Transverse colon (tissue), 4 donors: ENCODE data around the gene GLP1R. TPM values are rescaled to one million over a fixed set of nuclear protein-coding genes. Genes with fewer than 3 reads are reported as not detected.

Experiments
- DNase-seq: peaks from one replicate; pipeline ENCODE4 v3.0.0-alpha.2; 2019
- H3K27ac ChIP-seq, 4 donors: fragments of 200-600 bp; sonication (generic); 2 replicates each; pipeline ENCODE4 v1.5.1; 2016 to 2018; ENCODE audit warnings: inconsistent platforms in 4 of 4
- H3K27me3 ChIP-seq: fragments of 200-600 bp; sonication (generic); 2 replicates; pipeline ENCODE4 v1.5.1; 2017; ENCODE audit warnings: inconsistent platforms
- H3K36me3 ChIP-seq, 4 donors: fragments of 200-600 bp; sonication (generic); 2 replicates each; pipeline ENCODE4 v1.5.1; 2017 to 2019; ENCODE audit warnings: inconsistent platforms in 4 of 4
- H3K4me1 ChIP-seq, 4 donors: fragments of 200-600 bp; sonication (generic); 2 replicates each; pipeline ENCODE4 v1.5.1; 2017 to 2020; ENCODE audit warnings: inconsistent platforms in 4 of 4
- H3K4me3 ChIP-seq, 4 donors: fragments of 200-600 bp; sonication (generic); 1 replicate in 1 of 4; 2 replicates in 3 of 4; pipeline versions ENCODE4 v1.5.1 to v1.6.1; 2017 to 2019; ENCODE audit warnings: inconsistent platforms in 4 of 4
- H3K9me3 ChIP-seq, 2 donors: fragments of 200-600 bp; sonication (generic); 2 replicates each; pipeline ENCODE4 v1.5.1; 2017 to 2019; ENCODE audit warnings: inconsistent platforms in 2 of 2
- EP300 ChIP-seq: sonication (generic); formaldehyde crosslinking; IDR thresholded peaks from one replicate; pipeline ENCODE4 v1.6.1; 2017; ENCODE audit warnings: antibody characterized with exemption, low read depth
- POLR2A ChIP-seq: fragments of 450-650 bp; IDR thresholded peaks from one replicate; pipeline ENCODE4 v1.6.1; 2016; ENCODE audit warnings: antibody characterized with exemption, mild to moderate bottlenecking, moderate library complexity
- POLR2AphosphoS5 ChIP-seq, 3 donors: sonication (generic); formaldehyde crosslinking; IDR thresholded peaks; one replicate each; pipeline ENCODE4 v1.6.1; 2016; ENCODE audit warnings: antibody characterized with exemption in 3 of 3
- WGBS, 2 donors: methylation state at CpG; one replicate each; pipeline ENCODE4 v1.1.5; 2018; ENCODE audit warnings: low coverage in 1 of 2; 5-methylcytosine and 5-hydroxymethylcytosine counted together
- in situ Hi-C, 4 donors: fragments of 200-750 bp; cut with MboI; loops; one replicate each; pipeline versions ENCODE4 v1.15.0 to v1.15.1; 2017; ENCODE audit warnings: low sequenced_read_pairs in 3 of 4, low pct_ligation_motif_present in 1 of 4, low pct_unique_long_range_greater_than_20kb in 1 of 4
- intact Hi-C: fragments of 100-400 bp; cut with DNase I; formaldehyde crosslinking; loops from one replicate; pipeline ENCODE4 v1.15.1; 2023; ENCODE audit warnings: low total_unique reads
- total RNA-seq, 4 donors: library from RNA; depleted of rRNA; stranded (reverse); fragments of >200 nt; gene quantifications; one replicate each; pipeline ENCODE4 v1.1.0, GENCODE V29; 2016
- TF ChIP-seq, protein P1 (sequence below), 5 experiments: fragments of 200-600 bp in 3 of 5; fragments of 450-650 bp in 2 of 5; sonication (generic) in 3 of 5; IDR thresholded peaks; 1 replicate in 2 of 5; 2 replicates in 3 of 5; pipeline ENCODE4 v1.5.1; 2016 to 2017; ENCODE audit warnings: antibody characterized with exemption in 5 of 5, inconsistent platforms in 3 of 5, mild to moderate bottlenecking in 2 of 5, moderate library complexity in 1 of 5

Gene GLP1R
- total RNA-seq, 4 donors from 2014 or later: not detected

DNA sequence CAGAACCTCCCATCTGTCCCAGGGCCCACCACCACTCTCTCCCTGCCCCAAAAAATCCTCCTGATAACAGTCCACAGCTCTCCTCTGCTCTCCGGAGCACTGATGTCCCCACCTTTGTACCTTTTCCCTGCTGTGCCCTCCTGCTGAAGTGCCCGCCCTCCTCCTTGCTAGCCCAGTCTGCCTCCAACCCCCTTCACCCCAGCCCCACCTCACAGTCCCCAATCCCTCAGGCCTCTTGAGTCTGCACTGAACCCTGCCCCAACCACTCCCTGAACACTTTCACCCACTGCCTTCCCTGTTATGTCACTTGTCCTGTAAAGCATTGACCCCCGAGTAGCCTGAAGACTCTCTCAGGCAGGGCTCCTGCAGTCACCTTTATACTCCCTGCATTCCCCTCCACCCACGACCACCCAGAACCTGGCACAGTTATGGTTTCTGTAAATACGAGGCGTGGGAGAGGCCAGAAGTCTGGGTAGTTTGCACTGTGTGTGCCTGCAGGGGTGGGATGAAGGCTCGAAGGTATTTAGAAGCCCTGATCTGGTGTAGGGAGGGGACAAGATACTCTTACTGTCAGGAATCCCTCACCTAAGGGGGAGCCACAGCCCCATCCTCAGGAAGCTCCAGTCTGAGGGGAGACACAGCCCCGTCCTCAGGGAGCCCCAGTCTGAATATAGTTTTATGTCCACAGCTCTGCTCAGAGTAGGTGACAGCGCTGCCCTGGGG is 5.4 kb downstream of the GLP1R start:
- 20 to 55% methylated on average over 2 to 9 of the region's 9 CpGs for WGBS, 2 donors
- in situ Hi-C loops: no loop called here
- H3K27ac ChIP-seq: no peak overlapping the region

DNA sequence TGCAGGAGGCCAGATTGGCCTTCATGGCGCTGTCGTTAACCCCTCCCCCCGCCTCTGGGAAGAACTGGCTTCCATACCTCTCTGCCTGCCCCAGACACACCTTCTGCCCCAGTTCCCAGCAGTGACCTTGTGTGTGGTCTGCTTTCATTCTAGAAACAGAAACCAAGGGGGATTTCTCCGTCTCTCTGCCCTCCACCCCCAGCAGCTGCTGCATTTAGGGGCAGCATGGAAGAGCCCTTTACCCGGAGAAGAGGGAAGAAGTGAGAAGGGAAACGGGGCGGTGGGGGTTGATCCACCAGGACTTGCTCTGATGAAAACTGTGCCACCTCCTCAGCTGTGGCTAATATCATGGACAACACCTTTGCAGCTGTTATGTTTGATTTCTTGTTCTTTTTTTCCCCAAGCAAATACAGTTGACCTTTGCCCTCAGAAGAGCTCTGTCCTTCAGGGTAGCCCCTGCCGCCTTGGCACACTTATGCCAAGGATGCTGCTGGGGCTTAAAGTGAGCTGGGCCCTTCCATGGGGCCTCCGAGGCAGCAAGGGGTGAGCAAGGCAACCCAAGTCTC is 6.1 kb downstream of the GLP1R start:
- H3K36me3 ChIP-seq: no peaks in the 10 kb centered on the region
- H3K27ac ChIP-seq: no peak overlapping the region
- H3K27me3 ChIP-seq: peaks cover 16% of the 10 kb centered on the region
- WGBS, 2 donors: 63 to 100% methylated on average over 1 to 9 of the region's 9 CpGs
- peak; percentile 14 for DNase-seq
- in situ Hi-C loops: no loop called here
- intact Hi-C loops: no loop called here
- TF ChIP-seq, protein P1, sequence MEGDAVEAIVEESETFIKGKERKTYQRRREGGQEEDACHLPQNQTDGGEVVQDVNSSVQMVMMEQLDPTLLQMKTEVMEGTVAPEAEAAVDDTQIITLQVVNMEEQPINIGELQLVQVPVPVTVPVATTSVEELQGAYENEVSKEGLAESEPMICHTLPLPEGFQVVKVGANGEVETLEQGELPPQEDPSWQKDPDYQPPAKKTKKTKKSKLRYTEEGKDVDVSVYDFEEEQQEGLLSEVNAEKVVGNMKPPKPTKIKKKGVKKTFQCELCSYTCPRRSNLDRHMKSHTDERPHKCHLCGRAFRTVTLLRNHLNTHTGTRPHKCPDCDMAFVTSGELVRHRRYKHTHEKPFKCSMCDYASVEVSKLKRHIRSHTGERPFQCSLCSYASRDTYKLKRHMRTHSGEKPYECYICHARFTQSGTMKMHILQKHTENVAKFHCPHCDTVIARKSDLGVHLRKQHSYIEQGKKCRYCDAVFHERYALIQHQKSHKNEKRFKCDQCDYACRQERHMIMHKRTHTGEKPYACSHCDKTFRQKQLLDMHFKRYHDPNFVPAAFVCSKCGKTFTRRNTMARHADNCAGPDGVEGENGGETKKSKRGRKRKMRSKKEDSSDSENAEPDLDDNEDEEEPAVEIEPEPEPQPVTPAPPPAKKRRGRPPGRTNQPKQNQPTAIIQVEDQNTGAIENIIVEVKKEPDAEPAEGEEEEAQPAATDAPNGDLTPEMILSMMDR (IDR thresholded peaks at IDR 0.05): no peak
- no peak for TF ChIP-seq POLR2AphosphoS5 (IDR thresholded peaks at IDR 0.05)
- no peak for TF ChIP-seq POLR2A
- TF ChIP-seq EP300: no peak
- no peaks in the 10 kb centered on the region for H3K9me3 ChIP-seq
- peaks cover 0 to 13% (median 5%) of the 10 kb centered on the region in 4 donors for H3K4me1 ChIP-seq
- H3K4me3 ChIP-seq: no peak overlapping the region

More for the DNA sequence above, 5.4 kb downstream of the GLP1R start:
- peaks cover 23% of the 10 kb centered on the region for H3K27me3 ChIP-seq
- H3K9me3 ChIP-seq: no peaks in the 10 kb centered on the region
- peaks cover 0 to 13% (median 6%) of the 10 kb centered on the region in 4 donors for H3K4me1 ChIP-seq
- no peak for TF ChIP-seq POLR2AphosphoS5 (IDR thresholded peaks at IDR 0.05)
- TF ChIP-seq, protein P1 (IDR thresholded peaks at IDR 0.05): no peak
- no peak for TF ChIP-seq EP300
- no peak for TF ChIP-seq POLR2A
- no peak overlapping the region for H3K4me3 ChIP-seq
- intact Hi-C loops: no loop called here
- DNase-seq: peak; percentile 50
- H3K36me3 ChIP-seq: no peaks in the 10 kb centered on the region

DNA sequence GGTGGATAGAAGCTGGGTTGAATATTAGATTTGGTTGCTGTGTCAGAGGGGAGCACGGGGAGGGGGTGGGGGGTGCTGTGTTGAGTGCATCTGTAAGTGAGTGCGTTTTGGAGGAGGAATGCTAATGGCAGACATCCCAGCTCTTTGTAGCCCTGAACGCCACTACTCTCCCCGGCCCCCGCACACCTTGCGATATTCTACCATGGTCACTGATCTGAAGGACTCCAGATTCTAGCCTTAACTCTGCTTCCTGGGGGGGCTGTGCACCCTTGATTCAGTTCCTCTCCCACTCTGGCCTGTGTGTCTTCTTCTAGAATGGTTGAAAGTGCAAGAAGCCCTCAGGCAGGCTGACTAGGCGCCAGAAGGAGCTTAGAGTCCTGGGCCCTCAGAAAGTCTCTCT is 7.1 kb downstream of the GLP1R start:
- WGBS, 2 donors: 89% methylated on average over 7 of the region's 7 CpGs; no CpG with 5 or more reads in 1 of the 2 donors
- Histone ChIP-seq H3K27me3 (peaks cover 8% of the 10 kb centered on the region), H3K4me1 (peaks cover 0 to 13% (median 5%) of the 10 kb centered on the region in 4 donors), H3K4me3 (no peak overlapping the region), H3K36me3 (no peaks in the 10 kb centered on the region), H3K27ac (no peak overlapping the region), H3K9me3 (no peaks in the 10 kb centered on the region)
- DNase-seq: no peak
- in situ Hi-C loops: no loop called here
- TF ChIP-seq, protein P1 (IDR thresholded peaks at IDR 0.05): no peak
- intact Hi-C loops: no loop called here

DNA sequence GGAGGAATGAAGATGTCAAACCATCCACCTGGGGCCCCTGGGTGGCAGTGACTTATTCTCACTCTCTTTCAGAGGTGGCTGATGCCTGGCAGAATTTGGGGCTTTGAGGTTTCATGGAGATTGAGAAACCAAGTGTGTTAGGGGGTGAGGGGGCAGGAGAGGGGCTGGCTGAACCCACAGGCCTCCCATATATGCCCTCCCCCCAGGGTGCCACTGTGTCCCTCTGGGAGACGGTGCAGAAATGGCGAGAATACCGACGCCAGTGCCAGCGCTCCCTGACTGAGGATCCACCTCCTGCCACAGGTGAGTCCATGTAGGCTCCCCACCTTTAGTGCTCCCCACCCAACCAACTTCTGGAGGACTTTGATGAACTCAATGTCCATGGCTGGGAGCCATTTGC is 7.6 kb downstream of the GLP1R start:
- Histone ChIP-seq H3K9me3 (no peaks in the 10 kb centered on the region), H3K27me3 (peaks cover 3% of the 10 kb centered on the region), H3K36me3 (no peaks in the 10 kb centered on the region), H3K27ac (no peak overlapping the region), H3K4me3 (no peak overlapping the region), H3K4me1 (peaks cover 0 to 16% (median 5%) of the 10 kb centered on the region in 4 donors)
- 77% methylated on average over 5 of the region's 5 CpGs; no CpG with 5 or more reads in 1 of the 2 donors for WGBS, 2 donors
- intact Hi-C loops: no loop called here
- no peak for DNase-seq
- no peak for TF ChIP-seq POLR2AphosphoS5 (IDR thresholded peaks at IDR 0.05)
- TF ChIP-seq EP300: no peak
- TF ChIP-seq, protein P1 (IDR thresholded peaks at IDR 0.05): no peak
- in situ Hi-C loops: no loop called here
